Activated CD4-positive, alpha-beta T cell treated with anti-CD3 and anti-CD28 coated beads, Interleukin-2, amount 50 U/mL, for 48 hours (primary cell): ENCODE results near the gene SPINDOC.
"Not testable (repeated sequence)": the region's sequence is repeated elsewhere in the genome, so short reads cannot be mapped to it uniquely, and the experiment has no call there.

Source experiments
- DNase-seq, 2 experiments: peaks; one replicate each; pipeline ENCODE4 v3.0.0-alpha.2; 2020

SPINDOC gene

GRCh38 chr11:63813035-63813562 is at the start of gene SPINDOC:
Gene SPINDOC, plus strand, starts transcription at chr11:63813456. Its CDS starts 231 bp downstream, at chr11:63813687.
- DNase-seq = peak; percentile 74 to 79

GRCh38 chr11:63763496-63764339 is 49.5 kb upstream of the SPINDOC start:
- DNase-seq = no peak

GRCh38 chr11:63764340-63764678 is 48.9 kb upstream of the SPINDOC start:
- no peak for DNase-seq

GRCh38 chr11:63764679-63765647 is 48.3 kb upstream of the SPINDOC start:
- no peak for DNase-seq

- DNase-seq = no peak
Measured at GRCh38 chr11:63765688-63766241, 47.5 kb upstream of the SPINDOC start.

- DNase-seq = no peak
Measured at GRCh38 chr11:63766531-63767235, 46.6 kb upstream of the SPINDOC start.

- no peak for DNase-seq
Measured at GRCh38 chr11:63767267-63767564, 46.0 kb upstream of the SPINDOC start.

- peak; percentile 40 to 55 for DNase-seq
Measured at GRCh38 chr11:63767565-63768236, 45.6 kb upstream of the SPINDOC start.

- DNase-seq = peak; percentile 54 to 59
Measured at GRCh38 chr11:63768237-63769041, 44.8 kb upstream of the SPINDOC start, which contains the start of gene ZFTA. Gene ZFTA, minus strand, starts transcription at chr11:63768775. Its CDS starts 153 bp downstream, at chr11:63768622.

- peak; percentile 29 to 43 for DNase-seq
Measured at GRCh38 chr11:63769042-63769713, 44.1 kb upstream of the SPINDOC start.

- DNase-seq = peak in 1 of 2 experiments; percentile 11
Measured at GRCh38 chr11:63769714-63770455, 43.4 kb upstream of the SPINDOC start.

- DNase-seq = no peak
Measured at GRCh38 chr11:63770763-63771162, 42.5 kb upstream of the SPINDOC start.

- not testable (repeated sequence) for DNase-seq
Measured at GRCh38 chr11:63771741-63772318, 41.4 kb upstream of the SPINDOC start.

- no peak for DNase-seq
Measured at GRCh38 chr11:63775191-63775590, 38.1 kb upstream of the SPINDOC start.

GRCh38 chr11:63779039-63779438 is 34.2 kb upstream of the SPINDOC start:
- no peak for DNase-seq

GRCh38 chr11:63782749-63783148 is 30.5 kb upstream of the SPINDOC start:
- no peak for DNase-seq

- DNase-seq = no peak
Measured at GRCh38 chr11:63783925-63784592, 29.2 kb upstream of the SPINDOC start.

- no peak for DNase-seq
Measured at GRCh38 chr11:63785823-63786222, 27.4 kb upstream of the SPINDOC start.
